Measurements from ENCODE around the gene LDLRAD3.

DNA sequence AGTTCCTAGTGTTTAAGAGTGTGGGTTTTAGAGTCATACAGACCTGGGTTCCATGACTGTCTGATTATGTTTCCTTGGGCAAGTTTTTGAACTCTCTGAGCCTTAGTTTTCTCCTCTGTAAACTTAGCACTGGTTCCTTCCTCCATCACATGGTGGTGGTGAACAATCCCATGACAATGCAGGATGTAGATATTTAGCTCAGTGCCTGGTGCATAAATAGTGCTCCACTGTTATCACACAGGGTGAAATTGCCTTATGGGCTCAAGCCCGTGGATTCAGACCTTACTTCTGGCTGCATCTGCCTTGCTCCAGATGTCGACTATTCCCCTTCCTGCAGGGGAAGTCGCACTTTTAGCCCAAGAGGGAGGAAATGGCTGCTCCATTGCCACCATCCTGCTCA, 62.7 kb downstream of the LDLRAD3 start:
- TF ChIP-seq, protein P1, sequence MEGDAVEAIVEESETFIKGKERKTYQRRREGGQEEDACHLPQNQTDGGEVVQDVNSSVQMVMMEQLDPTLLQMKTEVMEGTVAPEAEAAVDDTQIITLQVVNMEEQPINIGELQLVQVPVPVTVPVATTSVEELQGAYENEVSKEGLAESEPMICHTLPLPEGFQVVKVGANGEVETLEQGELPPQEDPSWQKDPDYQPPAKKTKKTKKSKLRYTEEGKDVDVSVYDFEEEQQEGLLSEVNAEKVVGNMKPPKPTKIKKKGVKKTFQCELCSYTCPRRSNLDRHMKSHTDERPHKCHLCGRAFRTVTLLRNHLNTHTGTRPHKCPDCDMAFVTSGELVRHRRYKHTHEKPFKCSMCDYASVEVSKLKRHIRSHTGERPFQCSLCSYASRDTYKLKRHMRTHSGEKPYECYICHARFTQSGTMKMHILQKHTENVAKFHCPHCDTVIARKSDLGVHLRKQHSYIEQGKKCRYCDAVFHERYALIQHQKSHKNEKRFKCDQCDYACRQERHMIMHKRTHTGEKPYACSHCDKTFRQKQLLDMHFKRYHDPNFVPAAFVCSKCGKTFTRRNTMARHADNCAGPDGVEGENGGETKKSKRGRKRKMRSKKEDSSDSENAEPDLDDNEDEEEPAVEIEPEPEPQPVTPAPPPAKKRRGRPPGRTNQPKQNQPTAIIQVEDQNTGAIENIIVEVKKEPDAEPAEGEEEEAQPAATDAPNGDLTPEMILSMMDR (IDR thresholded peaks at IDR 0.05) = no peak
- TF ChIP-seq POLR2A (IDR thresholded peaks at IDR 0.05) = no peak

All from adrenal gland (tissue), 5 donors.